Measurements from ENCODE around the gene KBTBD12. TPM values are rescaled to one million over a fixed set of nuclear protein-coding genes. Genes with fewer than 3 reads are reported as not detected.
A peak's percentile ranks its signal among the peaks of the same experiment; 100 is the strongest.

KBTBD12 gene
- polyA plus RNA-seq, 1 donor from 2014 or later: not detected

- Mint-ChIP-seq H3K36me3 (peaks cover 2% of the 10 kb centered on the region), H3K9me3 (no peaks in the 10 kb centered on the region), H3K4me1 (no peaks in the 10 kb centered on the region), H3K4me3 (no peak overlapping the region), H3K27ac (no peak overlapping the region), H3K27me3 (peaks cover 4% of the 10 kb centered on the region)
These were observed 38.3 kb downstream of the KBTBD12 start for GRCh38 chr3:127953091-127954035.

- Mint-ChIP-seq H3K27ac (no peak overlapping the region), H3K36me3 (peaks cover under 1% of the 10 kb centered on the region), H3K9me3 (no peaks in the 10 kb centered on the region), H3K4me1 (no peaks in the 10 kb centered on the region), H3K4me3 (no peak overlapping the region), H3K27me3 (peaks cover 3% of the 10 kb centered on the region)
These were observed 39.6 kb downstream of the KBTBD12 start for GRCh38 chr3:127954640-127955039.

GRCh38 chr3:127955728-127956127, 40.7 kb downstream of the KBTBD12 start:
- Mint-ChIP-seq H3K27ac (no peak overlapping the region), H3K9me3 (no peaks in the 10 kb centered on the region), H3K4me1 (no peaks in the 10 kb centered on the region), H3K4me3 (no peak overlapping the region), H3K36me3 (no peaks in the 10 kb centered on the region), H3K27me3 (peaks cover 3% of the 10 kb centered on the region)

- Mint-ChIP-seq H3K9me3 (no peaks in the 10 kb centered on the region), H3K27ac (no peak overlapping the region), H3K36me3 (no peaks in the 10 kb centered on the region), H3K4me3 (no peak overlapping the region), H3K4me1 (no peaks in the 10 kb centered on the region), H3K27me3 (peaks cover 4% of the 10 kb centered on the region)
These were observed 44.0 kb downstream of the KBTBD12 start for GRCh38 chr3:127959041-127959440.

GRCh38 chr3:127959873-127960272, 44.8 kb downstream of the KBTBD12 start:
- Mint-ChIP-seq H3K9me3 (no peaks in the 10 kb centered on the region), H3K27me3 (peaks cover 2% of the 10 kb centered on the region), H3K27ac (no peak overlapping the region), H3K4me1 (no peaks in the 10 kb centered on the region), H3K4me3 (no peak overlapping the region), H3K36me3 (no peaks in the 10 kb centered on the region)

- no peaks in the 10 kb centered on the region for H3K36me3 Mint-ChIP-seq
- H3K9me3 Mint-ChIP-seq: no peaks in the 10 kb centered on the region
- no peak overlapping the region for H3K27ac Mint-ChIP-seq
- H3K27me3 Mint-ChIP-seq: peaks cover 2% of the 10 kb centered on the region
- no peak overlapping the region for H3K4me3 Mint-ChIP-seq
- no peaks in the 10 kb centered on the region for H3K4me1 Mint-ChIP-seq
These were observed 45.5 kb downstream of the KBTBD12 start for GRCh38 chr3:127960421-127960965.

- Mint-ChIP-seq H3K4me1 (peaks cover 0 to 4% (median 0%) of the 10 kb centered on the region in 3 donors), H3K27me3 (peaks cover 2% of the 10 kb centered on the region), H3K27ac (no peak overlapping the region), H3K36me3 (peaks cover 3% of the 10 kb centered on the region), H3K4me3 (no peak overlapping the region), H3K9me3 (peaks cover under 1 to 2% (median 2%) of the 10 kb centered on the region in 3 donors)
These were observed 46.1 kb downstream of the KBTBD12 start for GRCh38 chr3:127961124-127961523.

GRCh38 chr3:127961963-127962362, 46.9 kb downstream of the KBTBD12 start:
- Mint-ChIP-seq H3K27ac (no peak overlapping the region), H3K9me3 (peaks cover 1 to 3% (median 2%) of the 10 kb centered on the region in 3 donors), H3K27me3 (peaks cover 2% of the 10 kb centered on the region), H3K4me3 (no peak overlapping the region), H3K36me3 (peaks cover 3% of the 10 kb centered on the region), H3K4me1 (peaks cover 0 to 4% (median 0%) of the 10 kb centered on the region in 3 donors)

GRCh38 chr3:127962937-127963336, 47.9 kb downstream of the KBTBD12 start:
- Mint-ChIP-seq H3K36me3 (peaks cover 3% of the 10 kb centered on the region), H3K27ac (no peak overlapping the region), H3K4me1 (peaks cover 0 to 4% (median 0%) of the 10 kb centered on the region in 3 donors), H3K9me3 (peaks cover 1 to 3% (median 2%) of the 10 kb centered on the region in 3 donors), H3K27me3 (peaks cover 2% of the 10 kb centered on the region), H3K4me3 (no peak overlapping the region)

- H3K27ac Mint-ChIP-seq: no peak overlapping the region
- peaks cover 0 to 4% (median 0%) of the 10 kb centered on the region in 3 donors for H3K4me1 Mint-ChIP-seq
- no peak overlapping the region for H3K4me3 Mint-ChIP-seq
- peaks cover 1 to 3% (median 2%) of the 10 kb centered on the region in 3 donors for H3K9me3 Mint-ChIP-seq
- H3K36me3 Mint-ChIP-seq: peaks cover 3% of the 10 kb centered on the region
- H3K27me3 Mint-ChIP-seq: peaks cover 2% of the 10 kb centered on the region
These were observed 49.0 kb downstream of the KBTBD12 start for GRCh38 chr3:127964053-127964452.

GRCh38 chr3:127964816-127965215, 49.8 kb downstream of the KBTBD12 start:
- H3K4me1 Mint-ChIP-seq: peaks cover 0 to 4% (median 0%) of the 10 kb centered on the region in 3 donors
- peaks cover 2% of the 10 kb centered on the region for H3K27me3 Mint-ChIP-seq
- peaks cover 1 to 3% (median 2%) of the 10 kb centered on the region in 3 donors for H3K9me3 Mint-ChIP-seq
- no peak overlapping the region for H3K27ac Mint-ChIP-seq
- no peak overlapping the region for H3K4me3 Mint-ChIP-seq
- peaks cover 3% of the 10 kb centered on the region for H3K36me3 Mint-ChIP-seq

- Mint-ChIP-seq H3K9me3 (peaks cover 1 to 3% (median 2%) of the 10 kb centered on the region in 3 donors), H3K27ac (no peak overlapping the region), H3K4me3 (no peak overlapping the region), H3K4me1 (peaks cover 0 to 4% (median 0%) of the 10 kb centered on the region in 3 donors), H3K27me3 (peaks cover 2% of the 10 kb centered on the region), H3K36me3 (peaks cover 3% of the 10 kb centered on the region)
These were observed 52.3 kb downstream of the KBTBD12 start for GRCh38 chr3:127967316-127967715.

GRCh38 chr3:127970966-127971592, 56.0 kb downstream of the KBTBD12 start:
- Mint-ChIP-seq H3K9me3 (peaks cover 0 to 2% (median 1%) of the 10 kb centered on the region in 3 donors), H3K4me1 (no peaks in the 10 kb centered on the region), H3K36me3 (no peaks in the 10 kb centered on the region), H3K4me3 (no peak overlapping the region), H3K27ac (peak overlapping the region in 1 of 3 donors; percentile 40), H3K27me3 (peaks cover 2% of the 10 kb centered on the region)

- Mint-ChIP-seq H3K27ac (no peak overlapping the region), H3K4me1 (no peaks in the 10 kb centered on the region), H3K9me3 (peaks cover 0 to 4% (median 2%) of the 10 kb centered on the region in 3 donors), H3K36me3 (peaks cover 3% of the 10 kb centered on the region), H3K27me3 (peaks cover 2% of the 10 kb centered on the region), H3K4me3 (no peak overlapping the region)
These were observed 59.2 kb downstream of the KBTBD12 start for GRCh38 chr3:127974226-127974625.
